Mammary microvascular endothelial cell (primary cell): ENCODE data around the gene PPM1A. TPM values are rescaled to one million over a fixed set of nuclear protein-coding genes. Genes with fewer than 3 reads are reported as not detected.

Experiments used
- total RNA-seq: library from RNA; depleted of rRNA; stranded (reverse); fragments of >200 nt; gene quantifications from 2 replicates; pipeline ENCODE4 v1.2.3, GENCODE V29; 2015

PPM1A gene
- 13.4 and 15.5 TPM in 2 replicates for total RNA-seq

GRCh38 chr14:60248697-60249318 lies at the start of gene PPM1A:
Gene PPM1A, plus strand, starts transcription at chr14:60249221. Its CDS starts 33,483 bp downstream, at chr14:60282704.

Other genes starting within 250 kb of the PPM1A start
- gene PCNX4, start 157.3 kb upstream of the PPM1A start, total RNA-seq, result 26.7 and 37.6 TPM in 2 replicates
- 44.8 and 47.3 TPM in 2 replicates for gene DHRS7, start 83.8 kb upstream of the PPM1A start, total RNA-seq
- gene C14orf39, start 236.8 kb downstream of the PPM1A start, total RNA-seq, result not detected in 2 replicates